ENCODE results near the gene LRRC53.

DNA sequence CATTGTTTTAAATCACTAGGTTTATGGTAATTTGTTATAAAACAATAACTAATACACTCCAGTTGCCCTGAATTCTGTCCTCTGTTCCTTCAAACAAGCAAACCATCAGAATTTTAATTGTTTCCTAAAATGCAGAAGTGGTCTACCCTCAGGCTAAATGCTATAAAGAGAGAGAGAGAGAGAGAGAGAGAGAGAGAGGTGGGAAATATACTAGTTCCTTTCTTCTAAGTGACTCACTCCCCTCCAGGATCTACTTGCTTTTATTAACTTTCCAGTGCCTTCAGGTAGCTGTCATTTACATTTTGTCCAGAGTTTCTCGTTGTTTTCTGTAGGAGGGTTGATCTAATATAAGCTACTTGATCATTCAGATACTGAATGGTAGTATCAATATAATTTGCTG is 26.4 kb downstream of the LRRC53 start:
- TF ChIP-seq CTCF (IDR thresholded peaks at IDR 0.05) (no peak), EP300 (IDR thresholded peaks at IDR 0.05) (no peak)

All from tibial nerve (tissue), 4 donors.